Activated naive CD4-positive, alpha-beta T cell treated with anti-CD3 and anti-CD28 coated beads, Interleukin-2, amount 50 U/mL, for 72 hours (primary cell): ENCODE results near the gene CNST. TPM values are rescaled to one million over a fixed set of nuclear protein-coding genes. Genes with fewer than 3 reads are reported as not detected.
A peak's percentile ranks its signal among the peaks of the same experiment; 100 is the strongest.

Experiments used
- ATAC-seq, 2 donors: fragments of 150-1000 bp; cut with Tn5 transposase; 2 replicates each; pipeline ENCODE4 v1.10.0; 2021; ENCODE audit warnings: mild to moderate bottlenecking in 2 of 2, moderate library complexity in 2 of 2
- DNase-seq, 2 donors: peaks; one replicate each; pipeline ENCODE4 v3.0.0; 2021 to 2022; ENCODE audit warnings: low spot score in 2 of 2
- H3K27ac Mint-ChIP-seq, 2 donors: one replicate each; pipeline ENCODE4 v1.8.0; 2022; ENCODE audit warnings: mild to moderate bottlenecking in 2 of 2, mixed read lengths in 2 of 2
- H3K36me3 Mint-ChIP-seq, 2 donors: one replicate each; pipeline ENCODE4 v1.8.0; 2022; ENCODE audit warnings: mixed read lengths in 2 of 2
- H3K9me3 Mint-ChIP-seq, 2 donors: one replicate each; pipeline ENCODE4 v1.8.0; 2022; ENCODE audit warnings: mixed read lengths in 2 of 2
- total RNA-seq, 2 donors: library from RNA; stranded (reverse); gene quantifications; one replicate each; pipeline ENCODE4 v1.2.3, GENCODE V29; 2022

The CNST gene, protein sequence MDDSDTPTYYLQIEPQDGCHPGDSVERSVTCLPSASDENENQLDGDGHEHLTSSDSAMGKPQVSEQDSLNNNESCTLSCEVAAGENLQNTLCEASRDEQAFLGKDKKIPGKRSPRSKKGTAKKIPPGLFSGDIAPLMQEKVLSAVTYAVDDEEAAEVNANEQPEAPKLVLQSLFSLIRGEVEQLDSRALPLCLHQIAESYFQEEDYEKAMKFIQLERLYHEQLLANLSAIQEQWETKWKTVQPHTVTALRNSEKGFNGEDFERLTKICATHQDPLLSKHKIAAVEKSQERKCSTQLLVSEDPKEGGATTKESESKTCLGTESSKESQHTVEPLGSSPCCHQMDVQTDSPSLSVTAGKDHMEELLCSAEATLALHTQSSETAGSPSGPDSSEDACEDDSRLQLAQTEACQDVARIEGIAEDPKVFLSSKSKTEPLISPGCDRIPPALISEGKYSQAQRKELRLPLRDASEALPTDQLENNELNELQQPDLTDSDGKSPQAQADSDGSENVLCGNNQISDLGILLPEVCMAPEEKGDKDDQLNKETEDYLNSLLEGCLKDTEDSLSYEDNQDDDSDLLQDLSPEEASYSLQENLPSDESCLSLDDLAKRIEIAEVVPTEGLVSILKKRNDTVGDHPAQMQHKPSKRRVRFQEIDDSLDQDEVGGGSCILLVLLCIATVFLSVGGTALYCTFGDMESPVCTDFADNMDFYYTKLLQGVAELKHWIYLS
- total RNA-seq: 10 to 100 TPM; 27.2 to 40.7 TPM

DNA sequence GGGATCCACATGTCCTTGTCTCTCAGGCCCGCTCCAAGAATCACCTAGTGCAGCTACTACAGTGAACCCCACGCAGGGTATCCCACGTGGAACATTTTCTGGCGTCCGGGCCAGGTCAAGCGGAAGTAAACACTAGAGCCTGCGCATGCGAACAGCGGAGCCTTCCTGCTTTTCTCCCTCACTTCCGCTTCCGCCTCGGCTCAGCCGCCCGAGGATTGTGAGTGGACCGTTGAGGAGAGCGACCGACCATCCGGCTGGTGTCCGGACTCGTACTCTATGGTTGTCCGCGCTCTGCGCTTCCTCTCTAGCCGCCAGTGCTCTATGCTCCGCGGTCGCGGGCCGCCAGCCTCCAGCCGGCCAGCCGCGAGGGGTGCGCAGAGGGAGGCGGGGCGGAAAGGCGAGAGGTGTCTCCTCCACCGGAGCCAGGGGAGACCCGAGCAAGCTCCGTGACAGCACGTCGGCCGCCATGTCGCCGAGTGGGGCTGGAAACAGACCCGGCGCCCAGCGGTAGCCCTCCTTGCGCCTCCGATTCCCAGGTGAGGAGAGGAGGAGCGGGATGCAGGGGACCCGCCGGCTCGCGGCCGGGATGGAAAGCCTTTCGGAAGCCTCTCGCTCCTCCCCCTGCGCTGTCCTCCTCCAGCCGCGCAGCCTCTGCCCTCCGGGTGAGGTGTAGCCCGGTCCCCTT, at the start of gene CNST, which contains the start of gene TFB2M:
Gene CNST (plus strand): TSS at position 329 of the 685 bp plus-strand sequence. CDS start 25,107 bp downstream, outside the sequence.
Gene TFB2M (minus strand): TSS at position 134 of the 685 bp plus-strand sequence. CDS start 123 bp downstream, at position 11.
- ATAC-seq (peak; percentile 91 to 93), DNase-seq (peak; percentile 93 to 96)
- peaks cover 28 to 30% of the 10 kb centered on the region in 2 donors for H3K36me3 Mint-ChIP-seq
- peak within 1 kb of the TSS; percentile 98 to 99 for H3K27ac Mint-ChIP-seq
- H3K9me3 Mint-ChIP-seq: no peaks in the 10 kb centered on the region

DNA sequence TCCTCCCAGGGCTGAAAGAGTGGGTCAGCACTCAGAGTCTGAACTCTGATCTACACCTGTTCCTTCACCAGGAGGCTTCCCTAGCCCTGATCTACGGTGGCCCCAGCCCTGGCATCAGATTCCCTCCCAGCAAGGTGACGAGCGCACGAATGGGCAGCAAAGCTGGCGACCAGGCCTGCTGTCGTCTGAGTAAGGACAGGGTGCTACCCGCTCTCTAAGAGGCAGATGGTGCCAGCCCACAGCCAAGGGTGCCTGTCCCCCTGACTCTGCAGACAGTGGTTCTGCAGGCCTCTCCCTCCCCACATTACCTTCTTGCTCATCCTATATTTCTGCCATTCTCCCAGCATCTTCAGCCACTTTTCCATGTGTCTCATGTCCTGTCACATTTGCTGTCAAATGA, 48.9 kb upstream of the CNST start:
- DNase-seq (no peak), ATAC-seq (no peak)
- peaks cover 14 to 18% of the 10 kb centered on the region in 2 donors for H3K36me3 Mint-ChIP-seq
- H3K9me3 Mint-ChIP-seq: peaks cover 4 to 8% of the 10 kb centered on the region in 2 donors
- H3K27ac Mint-ChIP-seq: peak overlapping the region in 1 of 2 donors; percentile 60

DNA sequence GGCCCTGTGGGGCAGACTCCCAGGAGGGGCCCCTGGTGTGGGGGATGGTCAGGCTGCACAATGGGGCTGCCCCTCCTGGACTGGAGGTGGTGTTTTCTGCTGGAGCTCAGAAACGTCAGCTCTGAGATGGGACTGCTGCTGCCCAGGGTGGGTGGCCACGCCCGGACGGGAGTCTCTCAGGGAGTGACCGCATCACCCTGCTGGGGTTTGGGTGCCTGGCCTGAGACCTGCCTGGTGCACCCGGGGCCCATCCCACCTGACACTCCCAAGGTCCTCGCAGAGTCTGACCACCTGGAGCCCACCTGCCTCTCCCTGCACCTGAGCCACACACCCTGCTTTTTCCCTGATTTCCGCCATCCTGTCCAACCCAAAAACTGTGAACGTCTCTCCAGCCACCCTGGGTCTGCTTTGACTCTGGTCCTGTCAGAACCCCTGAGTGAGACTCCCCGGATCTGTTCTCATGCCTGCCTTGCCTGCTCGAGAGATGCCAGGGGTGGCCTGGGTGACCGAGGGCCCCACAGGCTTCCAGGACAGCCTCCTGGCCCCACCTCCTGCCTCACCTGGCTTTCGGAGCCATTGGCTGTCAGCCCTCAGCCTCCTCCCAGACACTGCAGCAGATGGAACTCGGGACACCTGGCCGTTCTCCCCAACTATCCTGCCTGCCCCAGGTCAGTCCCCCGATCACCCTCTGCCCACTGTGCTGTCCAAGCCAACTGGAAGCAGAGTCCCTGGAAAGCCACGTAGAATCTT, 47.6 kb upstream of the CNST start:
- ATAC-seq (no peak), DNase-seq (no peak)
- Mint-ChIP-seq H3K36me3 (peaks cover 14 to 18% of the 10 kb centered on the region in 2 donors), H3K9me3 (peaks cover 4 to 8% of the 10 kb centered on the region in 2 donors), H3K27ac (no peak overlapping the region)

DNA sequence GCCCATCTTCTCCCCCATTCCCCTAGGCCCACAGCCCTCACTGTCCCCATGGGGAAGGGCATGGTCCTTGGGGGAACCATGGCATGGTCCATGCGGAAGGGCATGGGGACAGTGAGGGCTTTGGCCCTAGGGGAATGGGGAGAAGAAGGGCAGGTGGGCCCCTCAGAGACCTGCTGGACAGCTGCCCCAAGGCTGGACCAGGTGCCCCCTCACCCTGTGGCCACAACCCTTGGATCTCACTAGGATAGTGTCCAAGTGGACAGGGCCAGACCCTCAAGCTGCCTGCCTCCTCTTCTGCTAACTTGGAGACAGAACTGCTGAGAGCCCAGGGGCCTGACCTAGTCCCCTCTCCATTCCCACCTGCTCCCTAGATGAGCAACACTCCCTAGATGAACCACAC, 46.7 kb upstream of the CNST start:
- DNase-seq: no peak
- peaks cover 13 to 14% of the 10 kb centered on the region in 2 donors for H3K36me3 Mint-ChIP-seq
- H3K27ac Mint-ChIP-seq: no peak overlapping the region
- no peak for ATAC-seq
- peaks cover 4 to 8% of the 10 kb centered on the region in 2 donors for H3K9me3 Mint-ChIP-seq

DNA sequence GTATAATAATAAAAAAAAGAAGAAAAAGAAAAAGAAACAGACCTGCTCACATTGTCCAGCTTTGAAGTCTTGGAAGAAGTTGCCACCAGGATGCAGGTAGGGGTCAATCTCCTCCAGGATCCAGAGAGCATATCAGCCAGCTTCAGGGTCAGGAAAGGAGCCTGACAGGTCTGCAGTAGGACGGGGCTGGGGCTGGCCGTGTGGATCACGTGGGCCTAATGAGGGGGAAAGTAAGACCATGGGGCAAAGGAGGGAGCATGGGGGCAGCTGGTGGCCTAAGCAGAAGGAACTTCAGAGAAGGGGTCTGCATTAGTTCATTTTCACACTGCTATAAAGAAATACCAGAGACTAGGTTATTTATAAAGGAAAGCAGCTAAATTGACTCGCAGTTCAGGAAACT, 39.9 kb upstream of the CNST start:
- DNase-seq (no peak), ATAC-seq (no peak)
- peaks cover 0 to 12% of the 10 kb centered on the region in 2 donors for H3K36me3 Mint-ChIP-seq
- H3K9me3 Mint-ChIP-seq: peaks cover 4 to 14% of the 10 kb centered on the region in 2 donors
- H3K27ac Mint-ChIP-seq: peak overlapping the region in 1 of 2 donors; percentile 33

DNA sequence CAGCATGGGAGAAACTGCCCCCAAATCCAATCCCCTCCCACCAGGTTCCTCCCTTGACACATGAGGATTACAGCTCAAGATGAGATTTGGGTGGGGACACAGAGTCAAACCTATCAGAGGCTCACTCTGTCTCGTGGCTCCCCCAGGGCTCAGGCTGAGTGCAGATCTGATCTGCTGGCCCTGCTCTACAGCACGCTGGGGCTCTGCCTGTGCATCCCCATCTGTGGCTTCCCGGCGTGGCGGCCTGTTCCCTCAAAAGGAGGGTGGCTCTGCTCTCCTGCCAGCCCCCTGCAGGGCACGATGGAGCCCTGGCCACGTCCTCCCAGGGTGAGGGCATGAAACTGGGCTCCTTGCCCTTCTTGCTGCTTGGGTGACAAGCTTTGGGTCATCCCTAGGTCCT, 39.3 kb upstream of the CNST start:
- no peak for ATAC-seq
- peaks cover 0 to 17% of the 10 kb centered on the region in 2 donors for H3K36me3 Mint-ChIP-seq
- H3K9me3 Mint-ChIP-seq: peaks cover 5 to 14% of the 10 kb centered on the region in 2 donors
- H3K27ac Mint-ChIP-seq: peak overlapping the region; percentile 75 to 79
- DNase-seq: no peak

DNA sequence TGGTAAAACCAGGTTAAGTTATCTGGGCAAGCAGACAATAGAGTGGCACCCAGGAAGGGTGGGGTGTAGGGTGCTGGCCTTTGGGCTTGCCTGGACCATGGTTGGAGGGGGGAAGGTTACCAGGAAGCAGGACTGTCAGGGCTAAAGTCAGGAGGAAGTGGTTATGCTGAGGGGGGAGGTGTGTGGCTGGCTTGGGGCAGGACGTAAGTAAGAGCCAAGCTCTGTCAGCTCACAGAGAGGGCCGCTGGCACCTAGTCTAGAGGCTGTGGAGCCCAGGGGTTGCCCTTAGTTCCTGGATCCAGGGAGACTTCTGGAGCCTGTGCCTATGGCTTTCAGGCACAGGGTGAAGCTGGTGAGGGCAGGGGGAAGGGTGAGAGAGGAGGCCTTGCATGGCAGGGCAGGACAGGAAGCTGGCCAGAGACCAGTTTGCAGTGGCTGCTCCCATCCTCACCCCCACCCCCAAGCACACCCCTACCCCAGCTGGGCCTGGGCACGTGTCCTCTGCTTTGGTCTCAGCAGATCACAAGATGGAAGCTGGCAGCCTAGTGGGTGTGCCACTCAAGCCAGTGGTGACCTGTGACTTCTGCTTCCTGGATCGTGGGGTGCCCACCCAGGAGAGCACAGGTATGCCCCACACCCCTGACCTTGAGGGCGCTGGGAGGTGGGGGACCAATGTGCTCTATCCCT, 38.7 kb upstream of the CNST start:
- Mint-ChIP-seq H3K36me3 (peaks cover 0 to 17% of the 10 kb centered on the region in 2 donors), H3K9me3 (peaks cover 5 to 14% of the 10 kb centered on the region in 2 donors), H3K27ac (peak overlapping the region; percentile 75 to 79)
- peak in 1 of 2 donors; percentile 37 for ATAC-seq
- DNase-seq: no peak

DNA sequence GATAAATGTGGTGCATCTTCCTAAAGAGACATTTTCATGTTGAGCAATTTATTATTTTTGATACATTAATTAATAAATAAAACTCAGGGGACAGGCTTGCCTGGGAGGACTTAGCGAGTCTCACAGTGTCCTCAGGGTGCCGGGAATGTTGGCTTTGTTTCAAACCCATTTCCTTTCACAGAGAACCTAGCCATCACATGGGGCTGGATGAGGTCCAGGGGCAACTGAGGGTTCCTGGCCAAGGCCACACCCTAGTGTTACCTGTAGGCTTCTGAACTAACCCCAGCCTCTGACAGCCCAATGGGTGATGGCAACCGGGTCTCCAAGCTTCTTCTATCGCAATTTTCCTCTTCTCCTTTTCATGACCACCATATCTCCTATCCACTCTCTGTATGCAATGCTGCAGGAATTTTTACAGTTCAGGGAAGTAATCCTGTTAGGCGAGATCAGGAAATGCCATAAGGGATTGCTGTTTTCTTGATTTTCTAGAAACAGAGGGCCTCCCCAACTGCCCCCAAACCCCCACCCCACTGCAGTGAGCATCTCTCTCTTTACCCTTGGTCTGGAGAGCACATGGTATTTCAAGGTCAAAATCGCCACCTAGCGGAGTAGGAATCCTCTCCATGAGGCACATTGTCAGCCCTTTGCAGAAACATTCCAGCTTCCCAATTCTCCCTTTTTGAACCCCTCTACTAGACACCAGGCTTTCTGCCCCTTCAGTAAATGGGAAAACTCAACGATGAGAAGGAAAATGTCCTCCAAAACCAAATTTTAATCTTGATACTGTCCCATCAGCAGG, 37.1 kb upstream of the CNST start:
- peaks cover 5 to 14% of the 10 kb centered on the region in 2 donors for H3K9me3 Mint-ChIP-seq
- DNase-seq (no peak), ATAC-seq (no peak)
- H3K27ac Mint-ChIP-seq: no peak overlapping the region
- H3K36me3 Mint-ChIP-seq: peaks cover 0 to 17% of the 10 kb centered on the region in 2 donors

DNA sequence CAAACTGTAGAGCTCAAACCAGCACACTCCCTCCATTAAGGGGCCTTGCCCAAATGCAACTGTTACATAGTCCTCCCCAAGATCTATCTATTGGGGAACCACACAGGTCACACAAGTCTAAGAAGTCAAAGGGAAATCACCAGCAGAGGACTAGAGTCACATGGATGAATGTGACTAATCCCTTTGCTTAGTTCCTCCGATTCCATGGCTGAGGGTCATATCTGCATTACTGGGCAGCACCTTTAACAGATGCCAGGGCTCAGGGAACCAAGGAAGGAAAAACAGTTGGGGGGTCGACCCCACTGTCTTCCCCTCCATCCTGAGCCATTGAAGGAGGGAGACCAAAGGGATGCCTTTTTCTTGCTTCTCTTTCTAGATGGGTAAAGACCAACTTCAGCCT, 35.8 kb upstream of the CNST start:
- H3K9me3 Mint-ChIP-seq: peaks cover 5 to 14% of the 10 kb centered on the region in 2 donors
- DNase-seq (no peak), ATAC-seq (no peak)
- H3K36me3 Mint-ChIP-seq: peaks cover 0 to 17% of the 10 kb centered on the region in 2 donors
- no peak overlapping the region for H3K27ac Mint-ChIP-seq

DNA sequence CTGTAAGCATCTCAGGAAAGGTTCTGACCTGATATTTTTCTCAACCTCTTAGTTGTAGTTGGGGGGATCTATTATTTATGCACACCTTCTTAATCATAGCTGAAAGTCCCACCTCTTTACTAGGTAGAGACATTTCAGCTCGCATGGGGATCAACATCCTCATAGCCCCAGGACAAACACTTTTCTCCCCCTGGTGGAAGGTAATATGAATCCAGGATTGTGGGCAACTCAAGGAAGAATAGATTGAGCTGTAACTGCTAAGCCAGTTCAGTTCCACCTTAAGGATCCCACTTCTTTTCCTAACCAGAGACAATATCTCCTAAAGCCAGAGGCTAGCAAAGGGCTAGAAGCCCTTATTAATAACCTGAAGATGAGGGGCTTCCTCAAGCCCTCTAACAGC, 33.7 kb upstream of the CNST start:
- Mint-ChIP-seq H3K9me3 (peaks cover 5 to 14% of the 10 kb centered on the region in 2 donors), H3K36me3 (peaks cover 0 to 17% of the 10 kb centered on the region in 2 donors), H3K27ac (no peak overlapping the region)
- DNase-seq (no peak), ATAC-seq (no peak)

DNA sequence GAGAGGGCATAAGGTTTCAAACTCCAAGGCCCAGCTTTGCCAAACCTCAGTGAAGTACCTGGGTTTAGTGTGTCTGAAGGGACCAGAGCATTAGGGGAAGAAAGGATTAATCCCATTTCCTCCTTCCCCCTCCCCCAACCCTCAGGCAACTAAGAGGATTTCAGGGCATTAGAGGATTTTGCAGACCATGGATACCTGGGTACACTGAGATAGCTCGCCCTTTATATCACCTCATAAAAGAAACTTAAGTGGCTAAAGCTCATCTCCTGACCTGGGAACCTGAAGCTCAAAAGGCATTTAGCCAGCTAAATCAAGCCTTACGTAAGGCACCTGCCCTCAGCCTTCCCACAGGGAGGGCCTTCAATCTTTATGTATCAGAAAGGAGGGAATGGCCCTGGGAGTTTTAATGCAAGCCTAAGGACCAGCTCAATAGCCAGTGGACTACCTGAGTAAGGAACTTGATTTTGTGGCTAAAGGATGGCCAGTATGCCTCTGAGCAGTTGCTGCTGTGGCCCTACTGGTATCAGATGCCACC, 32.8 kb upstream of the CNST start:
- ATAC-seq: no peak

DNA sequence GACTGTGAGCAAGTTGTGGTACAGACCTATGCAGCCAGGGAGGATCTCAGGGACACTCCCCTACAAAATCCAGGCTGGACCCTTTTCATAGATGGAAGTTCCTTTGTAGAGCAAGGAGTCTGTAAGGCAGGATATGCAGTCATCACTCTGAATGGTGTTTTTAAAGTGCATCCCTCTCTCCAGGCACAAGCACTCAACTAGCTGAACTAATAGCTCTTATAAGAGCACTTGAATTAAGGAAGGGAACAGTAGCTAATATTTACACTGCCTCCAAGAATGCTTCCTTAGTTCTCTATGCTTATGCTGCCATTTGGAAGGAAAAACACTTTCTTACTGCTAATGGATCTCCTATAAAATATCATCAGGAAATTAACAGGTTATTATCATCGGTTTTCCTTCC, 32.1 kb upstream of the CNST start:
- peaks cover 0 to 17% of the 10 kb centered on the region in 2 donors for H3K36me3 Mint-ChIP-seq

More for the DNA sequence above, 32.8 kb upstream of the CNST start:
- Mint-ChIP-seq H3K27ac (no peak overlapping the region), H3K36me3 (peaks cover 0 to 17% of the 10 kb centered on the region in 2 donors), H3K9me3 (peaks cover 5 to 14% of the 10 kb centered on the region in 2 donors)
- no peak for DNase-seq

DNA sequence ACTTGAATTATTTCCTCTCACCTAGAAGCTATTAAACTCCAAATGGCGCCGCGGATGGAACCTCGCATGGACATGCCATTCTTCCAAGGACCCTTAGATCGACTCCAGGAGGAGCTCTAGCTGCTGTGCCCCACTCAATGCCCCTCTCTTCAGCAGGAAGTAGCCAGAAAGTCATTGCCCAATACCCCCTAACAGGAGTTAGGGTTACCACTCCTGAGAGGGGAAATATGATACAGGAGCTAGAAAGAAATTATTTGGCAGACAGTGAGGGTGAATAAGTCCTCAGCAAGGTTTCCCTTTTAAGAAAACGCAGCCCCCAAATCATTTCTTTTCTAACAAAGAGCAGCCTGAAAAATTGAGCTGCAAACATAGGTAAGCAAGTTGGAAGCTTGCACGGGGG, 28.8 kb upstream of the CNST start:
- ATAC-seq: no peak
- no peak overlapping the region for H3K27ac Mint-ChIP-seq
- no peaks in the 10 kb centered on the region for H3K9me3 Mint-ChIP-seq
- peaks cover 0 to 5% of the 10 kb centered on the region in 2 donors for H3K36me3 Mint-ChIP-seq
- no peak for DNase-seq

More for the DNA sequence above, 32.1 kb upstream of the CNST start:
- no peak for DNase-seq
- Mint-ChIP-seq H3K27ac (no peak overlapping the region), H3K9me3 (peaks cover 5 to 12% of the 10 kb centered on the region in 2 donors)
- ATAC-seq: no peak

DNA sequence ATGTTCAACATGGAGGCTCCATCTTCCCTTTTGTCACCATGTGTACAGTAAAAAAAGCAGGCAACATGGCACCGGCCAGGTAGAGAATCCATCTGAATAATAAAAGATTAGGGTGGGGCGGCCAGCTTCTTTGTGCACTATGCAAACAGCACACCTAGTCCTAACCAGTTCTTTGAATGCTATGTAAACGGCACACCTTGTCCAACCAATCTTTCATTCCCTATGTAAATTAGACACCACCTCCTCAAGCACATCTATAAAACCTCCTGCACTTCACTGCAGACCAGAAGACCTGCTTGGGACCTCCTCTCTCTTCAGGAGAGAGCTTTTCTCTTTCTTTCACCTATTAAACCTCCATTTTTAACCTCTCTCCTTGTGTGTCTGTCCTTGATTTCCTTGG, 28.4 kb upstream of the CNST start:
- Mint-ChIP-seq H3K36me3 (peaks cover 0 to 5% of the 10 kb centered on the region in 2 donors), H3K9me3 (no peaks in the 10 kb centered on the region), H3K27ac (no peak overlapping the region)
- no peak for ATAC-seq
- no peak for DNase-seq
